AG09309 (cell line): Measurements from ENCODE around the gene ZNF266.

ENCODE experiments used
- DNase-seq: peaks from one replicate; pipeline ENCODE4 v3.0.0-alpha.2; 2010; ENCODE audit warnings: low read depth
- H3K4me3 ChIP-seq: 2 replicates; pipeline ENCODE4 v1.5.1; 2011; ENCODE audit warnings: mild to moderate bottlenecking, low read depth, low read length, moderate library complexity; ENCODE audit not compliant: control insufficient read depth
- CTCF ChIP-seq: IDR thresholded peaks from 2 replicates; pipeline ENCODE4 v1.5.1; 2011; ENCODE audit warnings: mild to moderate bottlenecking, low read depth, low read length, inconsistent platforms; ENCODE audit not compliant: insufficient read depth, control insufficient read depth; ENCODE audit errors: missing control alignments

ZNF266 gene

DNA sequence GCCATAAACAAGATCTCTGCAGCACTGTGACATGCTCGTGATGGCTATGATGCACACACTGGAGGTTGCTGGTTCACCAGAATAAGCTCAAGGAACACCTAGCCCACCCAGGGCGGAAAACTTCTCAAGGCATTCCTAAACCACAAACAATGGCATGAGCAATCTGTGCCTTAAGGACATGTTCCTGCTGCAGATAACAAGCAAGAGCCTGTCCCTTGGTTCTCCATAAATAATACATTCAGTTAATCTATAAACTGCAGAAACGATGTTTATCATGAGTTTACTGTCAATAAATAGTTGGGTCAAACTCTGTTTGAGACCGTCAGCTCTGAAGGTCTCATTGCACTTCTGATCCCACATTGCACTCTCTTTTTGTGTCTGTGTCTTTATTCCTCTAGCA, 18.6 kb upstream of the ZNF266 start:
- no peak for DNase-seq
- H3K4me3 ChIP-seq, result no peak overlapping the region
- TF ChIP-seq CTCF, result no peak

DNA sequence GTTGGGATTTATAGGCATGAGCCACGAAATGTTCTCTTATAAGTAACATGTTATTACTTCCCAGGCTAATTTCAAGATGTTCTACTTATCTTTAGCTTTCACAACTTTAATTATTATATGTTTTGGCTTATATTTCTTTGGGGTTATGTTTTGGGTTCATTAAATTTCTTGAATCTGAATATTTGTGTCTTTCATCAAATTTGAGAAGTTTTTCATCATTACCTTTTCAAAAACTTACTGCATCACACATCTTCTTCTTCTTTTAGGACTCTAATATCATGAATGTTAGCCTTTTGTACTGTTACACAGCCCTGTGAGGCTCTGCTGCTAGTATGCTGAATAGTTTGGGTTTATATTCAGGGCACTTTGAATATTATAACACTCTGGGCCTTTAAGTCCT, 9.7 kb upstream of the ZNF266 start:
- H3K4me3 ChIP-seq, result no peak overlapping the region
- DNase-seq, result no peak
- TF ChIP-seq CTCF, result no peak

GRCh38 chr19:9436358-9436757, 985 bp upstream of the ZNF266 start:
- no peak overlapping the region; the same call in 1 of the 2 replicates for H3K4me3 ChIP-seq
- no peak for TF ChIP-seq CTCF
- DNase-seq, result no peak

GRCh38 chr19:9431475-9431874, 3.9 kb downstream of the ZNF266 start:
- DNase-seq, result no peak
- TF ChIP-seq CTCF, result peak; percentile 52

GRCh38 chr19:9430444-9430843, 4.9 kb downstream of the ZNF266 start:
- no peak for TF ChIP-seq CTCF
- DNase-seq, result no peak
- H3K4me3 ChIP-seq, result no peak overlapping the region

More at GRCh38 chr19:9431475-9431874, 3.9 kb downstream of the ZNF266 start:
- no peak overlapping the region for H3K4me3 ChIP-seq

DNA sequence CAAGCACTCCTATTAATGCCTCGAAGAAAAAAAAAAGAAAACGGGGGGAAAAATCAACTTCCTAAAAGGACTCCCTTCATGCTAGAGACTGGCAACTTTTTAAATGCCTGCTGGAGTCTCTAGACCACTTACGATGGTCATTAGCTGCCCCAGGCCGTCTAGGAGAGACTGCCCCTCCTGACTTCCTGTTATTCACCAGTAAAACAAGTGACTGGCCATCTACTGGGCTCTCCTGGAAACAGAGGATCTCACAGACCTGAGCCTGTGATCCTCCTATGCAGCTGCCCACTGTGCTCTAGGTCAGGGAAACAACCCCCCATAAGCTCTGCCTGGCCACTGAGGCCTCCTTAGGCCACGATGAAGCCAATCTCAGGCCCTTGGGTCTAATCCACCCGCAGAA, 7.4 kb downstream of the ZNF266 start:
- no peak overlapping the region for H3K4me3 ChIP-seq
- TF ChIP-seq CTCF, result no peak
- DNase-seq, result no peak
